CD4-positive, alpha-beta T cell (primary cell): Measurements from ENCODE around the gene CNTN3. TPM values are rescaled to one million over a fixed set of nuclear protein-coding genes. Genes with fewer than 3 reads are reported as not detected.

Experiments
- ATAC-seq: fragments of 200-7000 bp; cut with Tn5 transposase; one replicate; pipeline ENCODE4 v1.10.0; 2022; ENCODE audit warnings: mild to moderate bottlenecking; ENCODE audit not compliant: poor library complexity
- CTCF ChIA-PET: fragments of 350-600 bp; sonication (Branson Sonifier 250); formaldehyde crosslinking; loops from one replicate; lab custom pipeline; 2021; ENCODE audit warnings: antibody characterized with exemption, inconsistent platforms; lab: Charles Lee
- POLR2A ChIA-PET: fragments of 350-600 bp; sonication (Branson Sonifier 250); formaldehyde crosslinking; loops from one replicate; lab custom pipeline; 2021; ENCODE audit warnings: antibody characterized with exemption, inconsistent platforms; lab: Charles Lee
- DNase-seq, 14 experiments: peaks; one replicate each; pipeline ENCODE4 v3.0.0-alpha.2; 2013 to 2020; ENCODE audit warnings: mixed read lengths in 2 of 14
- H3K27ac ChIP-seq, 2 donors: one replicate each; pipeline versions ENCODE4 v1.5.1 to v1.7.0; 2013; ENCODE audit warnings: low read length in 2 of 2, low read depth in 1 of 2, mild to moderate bottlenecking in 1 of 2
- H3K27me3 ChIP-seq, 2 experiments: 1 replicate in 1 of 2; 2 replicates in 1 of 2; pipeline versions ENCODE4 v1.6.1 to v1.7.0; 2013; ENCODE audit warnings: low read length in 2 of 2, control low read depth in 1 of 2, mild to moderate bottlenecking in 1 of 2, moderate library complexity in 1 of 2; ENCODE audit not compliant: insufficient read depth in 2 of 2, control insufficient read depth in 1 of 2
- H3K36me3 ChIP-seq: one replicate; pipeline ENCODE4 v1.6.1; 2013; ENCODE audit warnings: low read length, control low read depth; ENCODE audit not compliant: insufficient read depth
- H3K4me1 ChIP-seq: one replicate; pipeline ENCODE4 v1.6.1; 2013; ENCODE audit warnings: low read length, control low read depth; ENCODE audit not compliant: insufficient read depth
- H3K4me3 ChIP-seq: one replicate; pipeline ENCODE4 v1.5.1; 2013; ENCODE audit warnings: mild to moderate bottlenecking, low read length, moderate library complexity
- H3K9me3 ChIP-seq, 2 experiments: 1 replicate in 1 of 2; 2 replicates in 1 of 2; pipeline versions ENCODE4 v1.6.1 to v1.7.0; 2013; ENCODE audit warnings: low read length in 2 of 2, mild to moderate bottlenecking in 2 of 2, control low read depth in 1 of 2, moderate library complexity in 1 of 2; ENCODE audit not compliant: control insufficient read depth in 1 of 2, insufficient read depth in 1 of 2
- H3K27ac Mint-ChIP-seq: one replicate; pipeline ENCODE4 v1.8.0; 2020; ENCODE audit warnings: mixed read lengths
- H3K27me3 Mint-ChIP-seq: one replicate; pipeline ENCODE4 v1.8.0; 2021; ENCODE audit warnings: mixed read lengths
- H3K36me3 Mint-ChIP-seq: one replicate; pipeline ENCODE4 v1.8.0; 2021; ENCODE audit warnings: low read depth, mixed read lengths
- H3K4me1 Mint-ChIP-seq: one replicate; pipeline ENCODE4 v1.8.0; 2021; ENCODE audit warnings: low read depth, mixed read lengths
- H3K4me3 Mint-ChIP-seq: one replicate; pipeline ENCODE4 v1.8.0; 2020; ENCODE audit warnings: mild to moderate bottlenecking, mixed read lengths
- H3K9me3 Mint-ChIP-seq: one replicate; pipeline ENCODE4 v1.8.0; 2020; ENCODE audit warnings: mixed read lengths
- intact Hi-C, 2 experiments: fragments of 100-400 bp; cut with DNase I in 1 of 2; cut with micrococcal nuclease in 1 of 2; formaldehyde crosslinking; loops; one replicate each; pipeline versions ENCODE4 v1.15.1 to v1.9.0; 2023 to 2025; cut with DNase I, micrococcal nuclease
- total RNA-seq, 174 experiments: library from RNA in 2 of 174; stranded (reverse) in 2 of 174; gene quantifications; one replicate each; pipeline ENCODE4 v1.2.3 and lab custom pipeline; 2021 to 2026
- TF ChIP-seq, protein P1 (sequence below): fragments of 200-600 bp; IDR thresholded peaks from one replicate; pipeline ENCODE4 v1.8.0; 2022; ENCODE audit warnings: antibody characterized with exemption, mild to moderate bottlenecking

CNTN3 gene
- total RNA-seq, 2 experiments from 2014 or later, result not detected

DNA sequence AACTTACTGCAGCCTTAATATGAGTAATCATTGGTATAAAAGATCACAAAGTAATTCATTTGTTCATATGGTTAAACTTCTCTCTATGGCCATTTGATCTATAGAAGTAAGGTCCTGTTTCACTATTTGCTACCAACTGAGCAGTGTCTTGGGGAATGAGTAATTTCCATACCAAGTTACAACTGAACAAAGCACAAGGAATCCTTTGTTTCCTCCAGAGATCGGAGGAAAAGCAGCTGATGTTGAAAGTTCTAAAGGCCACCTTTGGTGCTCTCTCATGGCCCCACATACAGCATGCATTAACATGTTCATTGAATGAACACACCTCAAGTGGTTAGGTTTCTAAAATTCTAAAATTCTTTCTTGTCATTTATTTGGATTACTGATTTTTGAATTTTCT, 7.1 kb upstream of the CNTN3 start:
- Histone ChIP-seq H3K4me3 (no peak overlapping the region), H3K9me3 (no peaks in the 10 kb centered on the region), H3K36me3 (no peaks in the 10 kb centered on the region), H3K27me3 (no peaks in the 10 kb centered on the region), H3K4me1 (no peaks in the 10 kb centered on the region), H3K27ac (no peak overlapping the region)
- Mint-ChIP-seq H3K27ac (no peak overlapping the region), H3K36me3 (no peaks in the 10 kb centered on the region), H3K27me3 (peaks cover 6% of the 10 kb centered on the region), H3K4me1 (no peaks in the 10 kb centered on the region), H3K9me3 (peaks cover 2% of the 10 kb centered on the region), H3K4me3 (no peak overlapping the region)
- DNase-seq, result no peak
- no peak for ATAC-seq
- ChIA-PET POLR2A (no interaction called here), CTCF (no interaction called here)
- intact Hi-C loops, result no loop called here
- TF ChIP-seq, protein P1, sequence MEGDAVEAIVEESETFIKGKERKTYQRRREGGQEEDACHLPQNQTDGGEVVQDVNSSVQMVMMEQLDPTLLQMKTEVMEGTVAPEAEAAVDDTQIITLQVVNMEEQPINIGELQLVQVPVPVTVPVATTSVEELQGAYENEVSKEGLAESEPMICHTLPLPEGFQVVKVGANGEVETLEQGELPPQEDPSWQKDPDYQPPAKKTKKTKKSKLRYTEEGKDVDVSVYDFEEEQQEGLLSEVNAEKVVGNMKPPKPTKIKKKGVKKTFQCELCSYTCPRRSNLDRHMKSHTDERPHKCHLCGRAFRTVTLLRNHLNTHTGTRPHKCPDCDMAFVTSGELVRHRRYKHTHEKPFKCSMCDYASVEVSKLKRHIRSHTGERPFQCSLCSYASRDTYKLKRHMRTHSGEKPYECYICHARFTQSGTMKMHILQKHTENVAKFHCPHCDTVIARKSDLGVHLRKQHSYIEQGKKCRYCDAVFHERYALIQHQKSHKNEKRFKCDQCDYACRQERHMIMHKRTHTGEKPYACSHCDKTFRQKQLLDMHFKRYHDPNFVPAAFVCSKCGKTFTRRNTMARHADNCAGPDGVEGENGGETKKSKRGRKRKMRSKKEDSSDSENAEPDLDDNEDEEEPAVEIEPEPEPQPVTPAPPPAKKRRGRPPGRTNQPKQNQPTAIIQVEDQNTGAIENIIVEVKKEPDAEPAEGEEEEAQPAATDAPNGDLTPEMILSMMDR, result no peak

DNA sequence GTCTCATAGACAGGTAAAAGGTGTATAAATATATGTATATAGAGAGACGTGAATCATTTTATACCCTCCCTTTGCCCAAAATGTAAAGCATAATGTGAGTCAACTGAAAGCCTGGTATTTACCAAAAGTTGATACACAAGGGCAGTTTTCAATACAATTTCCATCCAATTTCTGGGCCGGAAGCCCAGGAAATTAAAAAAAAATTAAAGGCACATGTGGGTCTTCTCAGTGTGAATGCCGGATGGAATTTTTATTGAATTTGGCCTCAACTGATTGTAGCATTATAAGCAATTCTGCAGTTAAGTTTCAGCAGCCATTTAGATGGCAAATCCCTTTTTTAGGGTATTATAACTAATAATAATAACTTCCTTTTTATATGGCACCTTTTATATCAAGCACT, 3.3 kb upstream of the CNTN3 start:
- CTCF ChIA-PET, result no interaction called here
- H3K9me3 ChIP-seq, result peaks cover 0 to 6% of the 10 kb centered on the region in 2 experiments
- H3K4me3 ChIP-seq, result no peak overlapping the region
- H3K9me3 Mint-ChIP-seq, result peaks cover 4% of the 10 kb centered on the region
- no peak for ATAC-seq
- H3K27me3 Mint-ChIP-seq, result peaks cover 17% of the 10 kb centered on the region
- no peak overlapping the region for H3K27ac ChIP-seq
- H3K27ac Mint-ChIP-seq, result no peak overlapping the region
- no peaks in the 10 kb centered on the region for H3K4me1 Mint-ChIP-seq
- H3K36me3 Mint-ChIP-seq, result no peaks in the 10 kb centered on the region
- no peaks in the 10 kb centered on the region for H3K36me3 ChIP-seq
- POLR2A ChIA-PET, result no interaction called here
- intact Hi-C loops, result no loop called here
- no peak overlapping the region for H3K4me3 Mint-ChIP-seq
- TF ChIP-seq, protein P1, result no peak
- H3K4me1 ChIP-seq, result no peaks in the 10 kb centered on the region
- DNase-seq, result no peak
- peaks cover 0 to 17% of the 10 kb centered on the region in 2 experiments for H3K27me3 ChIP-seq

DNA sequence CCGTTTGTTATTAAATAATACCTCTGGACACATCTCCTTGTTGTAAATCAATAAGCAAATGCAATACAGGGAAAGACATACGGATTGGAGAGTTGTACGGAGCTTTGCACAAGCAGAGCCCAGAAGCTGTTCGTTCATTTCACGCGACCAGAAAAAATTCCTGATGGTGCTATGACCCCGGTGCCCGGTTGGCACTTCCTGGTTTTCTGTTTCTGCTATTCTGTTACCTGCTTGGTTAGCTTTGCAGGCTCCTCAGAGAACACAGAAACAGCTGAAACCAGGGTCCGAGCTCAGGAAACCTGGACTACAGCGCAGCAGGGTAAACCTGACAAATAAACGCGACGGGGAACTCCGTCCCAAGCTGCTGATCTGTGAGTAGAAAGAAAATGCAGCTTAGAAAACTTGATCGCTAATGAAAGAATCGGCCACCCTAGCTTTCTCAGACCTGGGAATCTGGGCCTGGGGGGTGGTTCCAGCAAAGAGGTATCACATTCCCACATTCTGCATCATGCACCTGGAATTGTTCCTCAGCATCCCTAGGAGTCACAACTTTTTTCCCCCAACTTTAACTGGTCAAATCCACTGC, 845 bp downstream of the CNTN3 start:
- ChIA-PET CTCF (no interaction called here), POLR2A (no interaction called here)
- no peaks in the 10 kb centered on the region for H3K4me1 ChIP-seq

More for the DNA sequence above, 845 bp downstream of the CNTN3 start:
- Mint-ChIP-seq H3K27ac (no peak overlapping the region), H3K27me3 (peaks cover 26% of the 10 kb centered on the region), H3K4me3 (no peak overlapping the region), H3K36me3 (no peaks in the 10 kb centered on the region), H3K4me1 (no peaks in the 10 kb centered on the region), H3K9me3 (peaks cover 7% of the 10 kb centered on the region)
- Histone ChIP-seq H3K27me3 (peaks cover 0 to 17% of the 10 kb centered on the region in 2 experiments), H3K27ac (no peak overlapping the region), H3K4me3 (no peak overlapping the region), H3K36me3 (no peaks in the 10 kb centered on the region), H3K9me3 (peaks cover 0 to 6% of the 10 kb centered on the region in 2 experiments)
- intact Hi-C loops, result no loop called here
- DNase-seq (no peak), ATAC-seq (no peak)
- TF ChIP-seq, protein P1, result no peak
